H9 (cell line): ENCODE measurements around the gene OXCT1. TPM values are rescaled to one million over a fixed set of nuclear protein-coding genes. Genes with fewer than 3 reads are reported as not detected.

Experiments used
- DNase-seq: peaks from one replicate; pipeline ENCODE4 v3.0.0-alpha.2; 2017
- H2AFZ ChIP-seq: one replicate; pipeline ENCODE4 v1.6.1; 2013; ENCODE audit warnings: mild to moderate bottlenecking, low read length, control low read depth, moderate library complexity
- H2AK5ac ChIP-seq: 2 replicates; pipeline ENCODE4 v1.6.1; 2013; ENCODE audit warnings: low read length, control low read depth, mixed read lengths; ENCODE audit not compliant: insufficient read length
- H2BK120ac ChIP-seq: one replicate; pipeline ENCODE4 v1.6.1; 2013; ENCODE audit warnings: low read depth, mild to moderate bottlenecking, low read length, control low read depth, inconsistent platforms; ENCODE audit not compliant: poor library complexity, severe bottlenecking
- H2BK12ac ChIP-seq: 2 replicates; pipeline ENCODE4 v1.6.1; 2013; ENCODE audit warnings: low read length, control low read depth, mixed read lengths, low read depth; ENCODE audit not compliant: insufficient read length
- H2BK15ac ChIP-seq: 2 replicates; pipeline ENCODE4 v1.6.1; 2013; ENCODE audit warnings: low read depth, low read length, control low read depth
- H2BK20ac ChIP-seq: one replicate; pipeline ENCODE4 v1.6.1; 2013; ENCODE audit warnings: low read depth, mild to moderate bottlenecking, low read length, control low read depth, inconsistent platforms; ENCODE audit not compliant: poor library complexity, severe bottlenecking
- H2BK5ac ChIP-seq: 2 replicates; pipeline ENCODE4 v1.6.1; 2013; ENCODE audit warnings: low read length, control low read depth, mixed read lengths; ENCODE audit not compliant: insufficient read length
- H3K14ac ChIP-seq: 2 replicates; pipeline ENCODE4 v1.6.1; 2013; ENCODE audit warnings: low read length, control low read depth; ENCODE audit not compliant: insufficient read depth
- H3K18ac ChIP-seq: 2 replicates; pipeline ENCODE4 v1.6.1; 2013; ENCODE audit warnings: low read depth, mild to moderate bottlenecking, mixed read lengths, low read length, control low read depth; ENCODE audit not compliant: insufficient read length
- H3K23ac ChIP-seq: 2 replicates; pipeline ENCODE4 v1.6.1; 2013; ENCODE audit warnings: low read length, control low read depth, mixed read lengths, low read depth; ENCODE audit not compliant: insufficient read length
- H3K23me2 ChIP-seq: 2 replicates; pipeline ENCODE4 v1.6.1; 2013; ENCODE audit warnings: low read depth, mild to moderate bottlenecking, mixed read lengths, low read length, control low read depth; ENCODE audit not compliant: insufficient read length, poor library complexity, severe bottlenecking
- H3K27ac ChIP-seq: 2 replicates; pipeline ENCODE4 v1.5.1; 2013; ENCODE audit warnings: low read length, control low read depth, mixed read lengths, low read depth; ENCODE audit not compliant: insufficient read length
- H3K27me3 ChIP-seq: 2 replicates; pipeline ENCODE4 v1.6.1; 2013; ENCODE audit warnings: low read length, control low read depth, inconsistent platforms; ENCODE audit not compliant: insufficient read depth
- H3K4ac ChIP-seq: 2 replicates; pipeline ENCODE4 v1.6.1; 2013; ENCODE audit warnings: low read depth, mild to moderate bottlenecking, control low read depth, inconsistent platforms, low read length, moderate library complexity
- H3K4me1 ChIP-seq: 2 replicates; pipeline ENCODE4 v1.6.1; 2013; ENCODE audit warnings: low read length, control low read depth, inconsistent platforms; ENCODE audit not compliant: insufficient read depth
- H3K4me2 ChIP-seq: 2 replicates; pipeline ENCODE4 v1.6.1; 2013; ENCODE audit warnings: low read length, control low read depth, mixed read lengths; ENCODE audit not compliant: insufficient read length, insufficient read depth
- H3K56ac ChIP-seq: 2 replicates; pipeline ENCODE4 v1.6.1; 2013; ENCODE audit warnings: low read depth, mild to moderate bottlenecking, mixed read lengths, low read length, control low read depth; ENCODE audit not compliant: insufficient read length
- H3K79me1 ChIP-seq: 2 replicates; pipeline ENCODE4 v1.6.1; 2013; ENCODE audit warnings: low read depth, mild to moderate bottlenecking, moderate library complexity, low read length, control low read depth, inconsistent platforms; ENCODE audit not compliant: insufficient read depth, poor library complexity, severe bottlenecking
- H3K79me2 ChIP-seq: 2 replicates; pipeline ENCODE4 v1.6.1; 2013; ENCODE audit warnings: low read length, control low read depth, inconsistent platforms; ENCODE audit not compliant: insufficient read depth
- H3K9ac ChIP-seq: 2 replicates; pipeline ENCODE4 v1.6.1; 2013; ENCODE audit warnings: low read length, control low read depth, mixed read lengths; ENCODE audit not compliant: insufficient read length; ENCODE audit errors: extremely low read depth
- H3K9me3 ChIP-seq: one replicate; pipeline ENCODE4 v1.6.1; 2013; ENCODE audit warnings: low read depth, low read length, inconsistent platforms; ENCODE audit not compliant: control insufficient read depth
- H3T11ph ChIP-seq: one replicate; pipeline ENCODE4 v1.6.1; 2013; ENCODE audit warnings: mild to moderate bottlenecking, low read length, control low read depth, inconsistent platforms
- H4K20me1 ChIP-seq: one replicate; pipeline ENCODE4 v1.6.1; 2013; ENCODE audit not compliant: control insufficient read depth, insufficient read length, insufficient read depth
- H4K5ac ChIP-seq: 2 replicates; pipeline ENCODE4 v1.6.1; 2013; ENCODE audit warnings: low read depth, mild to moderate bottlenecking, mixed read lengths, low read length, control low read depth; ENCODE audit not compliant: insufficient read length
- H4K8ac ChIP-seq: replicated peaks from 2 replicates; pipeline ENCODE4 v1.6.1; 2013; ENCODE audit warnings: low read length, control low read depth, mixed read lengths, low read depth; ENCODE audit not compliant: insufficient read length
- H4K91ac ChIP-seq: 2 replicates; pipeline ENCODE4 v1.6.1; 2013; ENCODE audit warnings: low read depth, mild to moderate bottlenecking, moderate library complexity, mixed read lengths, low read length, control low read depth; ENCODE audit not compliant: insufficient read length
- H3K27ac Mint-ChIP-seq, 3 experiments: 2 replicates in 2 of 3; 3 replicates in 1 of 3; pipeline ENCODE4 v1.8.0; 2020 to 2021; ENCODE audit warnings: mixed read lengths in 3 of 3, mild to moderate bottlenecking in 1 of 3, moderate library complexity in 1 of 3
- H3K27me3 Mint-ChIP-seq: 2 replicates; pipeline ENCODE4 v1.8.0; 2021; ENCODE audit warnings: low read depth, mild to moderate bottlenecking, moderate library complexity, mixed read lengths
- H3K36me3 Mint-ChIP-seq, 3 experiments: 2 replicates in 2 of 3; 3 replicates in 1 of 3; pipeline ENCODE4 v1.8.0; 2020 to 2021; ENCODE audit warnings: low read depth in 3 of 3, mixed read lengths in 3 of 3; ENCODE audit not compliant: insufficient read depth in 1 of 3
- H3K4me1 Mint-ChIP-seq, 2 experiments: 2 replicates each; pipeline ENCODE4 v1.8.0; 2020; ENCODE audit warnings: mixed read lengths in 2 of 2
- H3K4me3 Mint-ChIP-seq, 2 experiments: 2 replicates in 1 of 2; 3 replicates in 1 of 2; pipeline ENCODE4 v1.8.0; 2020 to 2021; ENCODE audit warnings: mild to moderate bottlenecking in 2 of 2, mixed read lengths in 2 of 2, moderate library complexity in 1 of 2
- H3K9me3 Mint-ChIP-seq, 2 experiments: 2 replicates in 1 of 2; 3 replicates in 1 of 2; pipeline ENCODE4 v1.8.0; 2020; ENCODE audit warnings: mild to moderate bottlenecking in 2 of 2, mixed read lengths in 2 of 2, moderate library complexity in 1 of 2
- CTCF ChIP-seq: fragments of 200-600 bp; sonication (generic); conservative IDR thresholded peaks from 3 replicates; pipeline ENCODE4 v1.8.0; 2021; ENCODE audit warnings: antibody characterized with exemption, mild to moderate bottlenecking
- WGBS: extraction: QIAGEN DNeasy Blood & Tissue Kit; methylation state at CpG from one replicate; pipeline ENCODE4 v1.1.7; 2013; ENCODE audit warnings: missing lambda C conversion rate, low lambda C conversion rate, mixed read lengths; ENCODE audit not compliant: insufficient read length; ENCODE audit errors: extremely low coverage; 5-methylcytosine and 5-hydroxymethylcytosine counted together
- total RNA-seq: library from RNA; stranded (reverse); gene quantifications from 2 replicates; pipeline ENCODE4 v1.2.1, GENCODE V29; 2021

Gene OXCT1
- total RNA-seq, 1 experiment from 2014 or later: 25.6 TPM

- no peak overlapping the region for H2AK5ac ChIP-seq
- no peak overlapping the region for H3K18ac ChIP-seq
- H2AFZ ChIP-seq: no peak overlapping the region
- no peak overlapping the region for H4K5ac ChIP-seq
- Mint-ChIP-seq H3K27ac (no peak overlapping the region), H3K4me1 (no peaks in the 10 kb centered on the region), H3K4me3 (no peak overlapping the region), H3K9me3 (no peaks in the 10 kb centered on the region), H3K27me3 (no peaks in the 10 kb centered on the region), H3K36me3 (peaks cover 0 to 11% (median 0%) of the 10 kb centered on the region in 3 experiments; a peak in 2 of 7 replicates)
- no peaks in the 10 kb centered on the region for H3K9me3 ChIP-seq
- no peak overlapping the region for H3K14ac ChIP-seq
- no peaks in the 10 kb centered on the region for H3K79me1 ChIP-seq
- no peak overlapping the region for H3K56ac ChIP-seq
- H3K23me2 ChIP-seq: no peaks in the 10 kb centered on the region
- no peaks in the 10 kb centered on the region for H4K20me1 ChIP-seq
- no peak overlapping the region for H3K23ac ChIP-seq
- no peak overlapping the region for H3K27ac ChIP-seq
- WGBS: no CpG with 5 or more reads among the region's 4 CpGs
- H3K4ac ChIP-seq: no peak overlapping the region
- no peak overlapping the region for H2BK120ac ChIP-seq
- H2BK15ac ChIP-seq: no peak overlapping the region
- H4K91ac ChIP-seq: no peak overlapping the region
- no peak overlapping the region for H3T11ph ChIP-seq
- H4K8ac ChIP-seq: no peak overlapping the region
- TF ChIP-seq CTCF: no peak
- DNase-seq: no peak
- no peaks in the 10 kb centered on the region for H3K79me2 ChIP-seq
- H3K4me2 ChIP-seq: no peak overlapping the region
- no peaks in the 10 kb centered on the region for H3K4me1 ChIP-seq
- no peak overlapping the region for H3K9ac ChIP-seq
- no peaks in the 10 kb centered on the region for H3K27me3 ChIP-seq
- H2BK12ac ChIP-seq: no peak overlapping the region
- no peak overlapping the region for H2BK5ac ChIP-seq
- no peak overlapping the region for H2BK20ac ChIP-seq
These were observed 28.9 kb downstream of the OXCT1 start for GRCh38 chr5:41841325-41841724.
